Measurements from ENCODE around the gene CDH2. TPM values are rescaled to one million over a fixed set of nuclear protein-coding genes. Genes with fewer than 3 reads are reported as not detected.

CDH2 gene
- total RNA-seq, 1 experiment from 2014 or later, result 6.4 TPM

- intact Hi-C loops (cut with micrococcal nuclease; ENCODE audit: unreplicated experiment), result no loop called here
- no peaks in the 10 kb centered on the region for H4K20me1 ChIP-seq (ENCODE audit: insufficient read depth)
- no peaks in the 10 kb centered on the region for H3K4me1 ChIP-seq (replicated peaks; ENCODE audit: insufficient read depth)
- H2AFZ ChIP-seq, result no peak overlapping the region
- H3K9me2 ChIP-seq (ENCODE audit: insufficient read depth), result no peaks in the 10 kb centered on the region
- TF ChIP-seq CTCF (conservative IDR thresholded peaks at IDR 0.05) (no peak), EZH2 (IDR thresholded peaks at IDR 0.05; ENCODE audit: low read depth) (no peak)
- H3K27ac ChIP-seq, result no peak overlapping the region
- no peak overlapping the region for H3K4me3 ChIP-seq
- POLR2A ChIA-PET (ENCODE audit: unreplicated experiment), result no interaction called here
- no peaks in the 10 kb centered on the region for H3K9me3 ChIP-seq (ENCODE audit: insufficient read depth, low read depth)
- no peaks in the 10 kb centered on the region for H3K36me3 ChIP-seq (ENCODE audit: low read depth)
- no peak for DNase-seq
- H3K27me3 ChIP-seq (ENCODE audit: insufficient read depth, low read depth), result no peaks in the 10 kb centered on the region
- H3K4me2 ChIP-seq, result no peak overlapping the region
- no TSS peak for BruUV-seq (replicated peaks)
- no peaks in the 10 kb centered on the region for H3F3A ChIP-seq (ENCODE audit: insufficient read depth, low read depth)
- H3K79me2 ChIP-seq (ENCODE audit: low read depth), result no peaks in the 10 kb centered on the region
- CTCF ChIA-PET, result no interaction called here
Measured at GRCh38 chr18:28045176-28045810, 131.6 kb downstream of the CDH2 start.

- H3K4me1 ChIP-seq (replicated peaks; ENCODE audit: insufficient read depth), result no peaks in the 10 kb centered on the region
- no TSS peak for BruUV-seq (replicated peaks)
- no peak overlapping the region for H3K27ac ChIP-seq
- no peaks in the 10 kb centered on the region for H3F3A ChIP-seq (ENCODE audit: insufficient read depth, low read depth)
- H3K4me2 ChIP-seq, result no peak overlapping the region
- H3K36me3 ChIP-seq (ENCODE audit: low read depth), result no peaks in the 10 kb centered on the region
- POLR2A ChIA-PET (ENCODE audit: unreplicated experiment), result no interaction called here
- H3K9me2 ChIP-seq (ENCODE audit: insufficient read depth), result no peaks in the 10 kb centered on the region
- no peak overlapping the region for H3K4me3 ChIP-seq
- TF ChIP-seq EZH2 (IDR thresholded peaks at IDR 0.05; ENCODE audit: low read depth), result no peak
- no peak for TF ChIP-seq CTCF (conservative IDR thresholded peaks at IDR 0.05)
- H2AFZ ChIP-seq, result no peak overlapping the region
- no peaks in the 10 kb centered on the region for H4K20me1 ChIP-seq (ENCODE audit: insufficient read depth)
- no peaks in the 10 kb centered on the region for H3K27me3 ChIP-seq (ENCODE audit: insufficient read depth, low read depth)
- CTCF ChIA-PET, result no interaction called here
- H3K79me2 ChIP-seq (ENCODE audit: low read depth), result no peaks in the 10 kb centered on the region
- no peak for DNase-seq
- intact Hi-C loops (cut with micrococcal nuclease; ENCODE audit: unreplicated experiment), result no loop called here
- no peaks in the 10 kb centered on the region for H3K9me3 ChIP-seq (ENCODE audit: insufficient read depth, low read depth)
Measured at GRCh38 chr18:28044036-28044435, 132.9 kb downstream of the CDH2 start.

- H2AFZ ChIP-seq, result no peak overlapping the region
- no peak overlapping the region for H3K4me2 ChIP-seq
- no peaks in the 10 kb centered on the region for H3K79me2 ChIP-seq (ENCODE audit: low read depth)
- H3K36me3 ChIP-seq (ENCODE audit: low read depth), result no peaks in the 10 kb centered on the region
- H3K9me3 ChIP-seq (ENCODE audit: insufficient read depth, low read depth), result no peaks in the 10 kb centered on the region
- no peaks in the 10 kb centered on the region for H3K27me3 ChIP-seq (ENCODE audit: insufficient read depth, low read depth)
- intact Hi-C loops (cut with micrococcal nuclease; ENCODE audit: unreplicated experiment), result no loop called here
- H4K20me1 ChIP-seq (ENCODE audit: insufficient read depth), result no peaks in the 10 kb centered on the region
- no peak overlapping the region for H3K4me3 ChIP-seq
- TF ChIP-seq CTCF (conservative IDR thresholded peaks at IDR 0.05) (no peak), EZH2 (IDR thresholded peaks at IDR 0.05; ENCODE audit: low read depth) (no peak)
- no peak overlapping the region for H3K27ac ChIP-seq
- no peaks in the 10 kb centered on the region for H3K9me2 ChIP-seq (ENCODE audit: insufficient read depth)
- ChIA-PET CTCF (no interaction called here), POLR2A (ENCODE audit: unreplicated experiment) (no interaction called here)
- no peaks in the 10 kb centered on the region for H3F3A ChIP-seq (ENCODE audit: insufficient read depth, low read depth)
- BruUV-seq (replicated peaks), result no TSS peak
- no peaks in the 10 kb centered on the region for H3K4me1 ChIP-seq (replicated peaks; ENCODE audit: insufficient read depth)
- DNase-seq, result no peak
Measured at GRCh38 chr18:28043631-28044030, 133.3 kb downstream of the CDH2 start.
